ENCODE data around the gene TDRD10.

The TDRD10 gene

DNA sequence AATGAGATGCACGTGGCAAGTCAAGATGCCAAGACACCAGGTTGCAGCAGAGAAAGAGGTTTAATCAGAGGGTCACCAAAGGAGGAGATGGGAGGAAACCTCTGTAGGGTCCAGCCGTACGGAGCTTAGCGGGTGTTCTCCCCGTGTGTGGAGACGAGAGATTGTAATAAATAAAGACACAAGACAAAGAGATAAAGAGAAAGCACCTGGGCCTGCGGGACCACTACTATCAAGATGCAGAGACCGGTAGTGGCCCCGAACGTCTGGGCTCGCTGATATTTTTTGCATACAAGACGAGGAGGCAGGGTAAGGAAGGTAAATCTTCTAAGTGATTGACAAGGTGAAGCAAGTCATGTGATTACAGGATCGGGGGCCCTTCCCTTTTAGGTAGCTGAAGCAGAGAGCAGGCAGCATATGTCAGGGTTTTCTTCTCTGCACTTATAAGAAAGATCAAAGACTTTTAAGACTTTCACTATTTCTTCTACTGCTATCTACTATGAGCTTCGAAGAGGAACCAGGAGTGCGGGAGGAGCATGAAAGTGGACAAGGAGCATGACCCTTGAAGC, 41.2 kb upstream of the TDRD10 start:
- H3K4me3 ChIP-seq (ENCODE audit: insufficient read length, low read depth) = no peak overlapping the region
- H3K9me3 ChIP-seq (ENCODE audit: insufficient read depth, low read length) = no peaks in the 10 kb centered on the region
- TF ChIP-seq ZNF274 (IDR thresholded peaks at IDR 0.05; ENCODE audit: low read depth, low read length) (no peak), YY1 (IDR thresholded peaks at IDR 0.05; ENCODE audit: insufficient read depth, insufficient read length) (no peak), SUZ12 (IDR thresholded peaks at IDR 0.05; ENCODE audit: extremely low read depth, insufficient read depth, insufficient read length) (no peak)
- H3K4me1 ChIP-seq (ENCODE audit: insufficient read depth, insufficient read length) = peaks cover 3% of the 10 kb centered on the region
- H3K9ac ChIP-seq (ENCODE audit: insufficient read length, low read depth) = no peak overlapping the region
- DNase-seq (ENCODE audit: low read depth, low spot score) = no peak
- H3K36me3 ChIP-seq (ENCODE audit: insufficient read depth, insufficient read length, low read length) = no peaks in the 10 kb centered on the region
- no peaks in the 10 kb centered on the region for H3K27me3 ChIP-seq (ENCODE audit: insufficient read depth, insufficient read length)

DNA sequence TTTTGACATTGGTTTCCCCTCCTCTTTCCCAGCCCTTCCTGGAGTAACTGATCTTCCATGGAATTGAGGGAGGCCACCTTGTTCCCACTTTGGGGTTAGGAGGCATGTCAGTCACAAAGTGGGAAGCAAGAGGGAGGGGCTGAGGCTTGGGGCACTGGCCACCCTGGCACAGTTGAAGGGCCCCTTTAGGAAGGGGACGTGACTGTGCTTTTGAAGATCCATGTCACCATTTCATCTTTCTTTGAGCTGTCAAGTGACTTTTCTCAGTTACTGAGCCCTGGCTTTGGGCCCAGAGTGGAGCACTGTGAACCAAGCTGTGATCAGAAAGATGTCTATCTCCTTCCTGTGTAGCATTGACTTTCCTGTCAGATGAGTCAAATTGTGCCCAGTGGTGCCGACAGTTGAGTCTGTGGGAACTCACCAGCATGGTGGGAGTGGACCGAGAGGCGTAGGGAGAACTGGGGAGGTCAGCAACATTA, 38.5 kb upstream of the TDRD10 start:
- DNase-seq (ENCODE audit: low read depth, low spot score) = no peak
- Histone ChIP-seq H3K4me1 (ENCODE audit: insufficient read depth, insufficient read length) (peaks cover 5% of the 10 kb centered on the region), H3K9ac (ENCODE audit: insufficient read length, low read depth) (no peak overlapping the region), H3K27me3 (ENCODE audit: insufficient read depth, insufficient read length) (no peaks in the 10 kb centered on the region), H3K36me3 (ENCODE audit: insufficient read depth, insufficient read length, low read length) (no peaks in the 10 kb centered on the region), H3K9me3 (ENCODE audit: insufficient read depth, low read length) (no peaks in the 10 kb centered on the region), H3K4me3 (ENCODE audit: insufficient read length, low read depth) (no peak overlapping the region)
- TF ChIP-seq ZNF274 (IDR thresholded peaks at IDR 0.05; ENCODE audit: low read depth, low read length) (no peak), SUZ12 (IDR thresholded peaks at IDR 0.05; ENCODE audit: extremely low read depth, insufficient read depth, insufficient read length) (no peak), YY1 (IDR thresholded peaks at IDR 0.05; ENCODE audit: insufficient read depth, insufficient read length) (no peak)

DNA sequence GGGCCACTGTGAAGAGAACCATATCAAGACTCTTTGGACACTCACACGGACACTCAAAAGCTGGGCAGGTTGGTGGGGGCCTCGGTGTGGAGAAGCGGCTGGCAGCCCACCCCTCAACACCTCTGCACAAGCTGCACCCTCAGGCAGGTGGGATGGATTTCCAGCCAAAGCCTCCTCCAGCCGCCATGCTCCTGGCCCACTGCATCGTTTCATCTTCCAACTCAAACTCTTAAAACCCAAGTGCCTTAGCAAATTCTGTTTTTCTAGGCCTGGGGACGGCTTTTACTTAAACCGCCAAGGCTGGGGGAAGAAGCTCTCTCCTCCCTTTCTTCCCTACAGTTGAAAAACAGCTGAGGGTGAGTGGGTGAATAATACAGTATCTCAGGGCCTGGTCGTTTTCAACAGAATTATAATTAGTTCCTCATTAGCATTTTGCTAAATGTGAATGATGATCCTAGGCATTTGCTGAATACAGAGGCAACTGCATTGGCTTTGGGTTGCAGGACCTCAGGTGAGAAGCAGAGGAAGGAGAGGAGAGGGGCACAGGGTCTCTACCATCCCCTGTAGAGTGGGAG, 36.3 kb upstream of the TDRD10 start:
- Histone ChIP-seq H3K27me3 (ENCODE audit: insufficient read depth, insufficient read length) (no peaks in the 10 kb centered on the region), H3K9ac (ENCODE audit: insufficient read length, low read depth) (no peak overlapping the region), H3K4me3 (ENCODE audit: insufficient read length, low read depth) (no peak overlapping the region), H3K4me1 (ENCODE audit: insufficient read depth, insufficient read length) (peaks cover 9% of the 10 kb centered on the region), H3K36me3 (ENCODE audit: insufficient read depth, insufficient read length, low read length) (no peaks in the 10 kb centered on the region), H3K9me3 (ENCODE audit: insufficient read depth, low read length) (no peaks in the 10 kb centered on the region)
- no peak for TF ChIP-seq SUZ12 (IDR thresholded peaks at IDR 0.05; ENCODE audit: extremely low read depth, insufficient read depth, insufficient read length)
- TF ChIP-seq YY1 (IDR thresholded peaks at IDR 0.05; ENCODE audit: insufficient read depth, insufficient read length) = no peak
- TF ChIP-seq ZNF274 (IDR thresholded peaks at IDR 0.05; ENCODE audit: low read depth, low read length) = no peak
- no peak for DNase-seq (ENCODE audit: low read depth, low spot score)

DNA sequence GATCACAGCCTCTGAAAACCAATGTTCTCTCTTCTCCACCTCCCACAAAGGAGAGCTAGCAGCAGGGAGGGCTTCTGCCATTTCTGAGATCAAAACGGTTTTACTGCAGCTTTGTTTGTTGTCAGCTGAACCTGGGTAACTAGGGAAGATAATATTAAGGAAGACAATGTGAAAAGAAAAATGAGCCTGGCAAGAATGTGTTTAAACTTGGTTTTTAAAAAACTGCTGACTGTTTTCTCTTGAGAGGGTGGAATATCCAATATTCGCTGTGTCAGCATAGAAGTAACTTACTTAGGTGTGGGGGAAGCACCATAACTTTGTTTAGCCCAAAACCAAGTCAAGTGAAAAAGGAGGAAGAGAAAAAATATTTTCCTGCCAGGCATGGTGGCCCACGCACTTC, 35.8 kb upstream of the TDRD10 start:
- TF ChIP-seq SUZ12 (IDR thresholded peaks at IDR 0.05; ENCODE audit: extremely low read depth, insufficient read depth, insufficient read length) (no peak), YY1 (IDR thresholded peaks at IDR 0.05; ENCODE audit: insufficient read depth, insufficient read length) (no peak), ZNF274 (IDR thresholded peaks at IDR 0.05; ENCODE audit: low read depth, low read length) (no peak)
- Histone ChIP-seq H3K9me3 (ENCODE audit: insufficient read depth, low read length) (no peaks in the 10 kb centered on the region), H3K4me1 (ENCODE audit: insufficient read depth, insufficient read length) (peaks cover 9% of the 10 kb centered on the region), H3K9ac (ENCODE audit: insufficient read length, low read depth) (no peak overlapping the region), H3K4me3 (ENCODE audit: insufficient read length, low read depth) (no peak overlapping the region), H3K27me3 (ENCODE audit: insufficient read depth, insufficient read length) (no peaks in the 10 kb centered on the region), H3K36me3 (ENCODE audit: insufficient read depth, insufficient read length, low read length) (no peaks in the 10 kb centered on the region)
- DNase-seq (ENCODE audit: low read depth, low spot score) = no peak

DNA sequence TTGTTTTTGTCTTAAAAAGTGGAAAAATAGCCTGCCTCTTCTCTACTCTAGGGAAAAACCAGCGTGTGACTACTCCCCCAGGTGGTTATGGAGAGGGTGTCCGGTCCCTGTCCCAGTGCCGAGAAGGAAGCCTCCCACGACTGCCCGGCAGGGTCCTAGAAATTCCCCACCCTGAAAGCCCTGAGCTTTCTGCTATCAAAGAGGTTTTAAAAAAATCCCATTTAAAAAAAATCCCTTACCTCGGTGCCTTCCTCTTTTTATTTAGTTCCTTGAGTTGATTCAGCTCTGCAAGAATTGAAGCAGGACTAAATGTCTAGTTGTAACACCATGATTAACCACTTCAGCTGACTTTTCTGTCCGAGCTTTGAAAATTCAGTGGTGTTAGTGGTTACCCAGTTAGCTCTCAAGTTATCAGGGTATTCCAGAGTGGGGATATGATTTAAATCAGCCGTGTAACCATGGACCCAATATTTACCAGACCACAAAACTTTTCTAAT, 35.0 kb upstream of the TDRD10 start:
- H3K4me3 ChIP-seq (ENCODE audit: insufficient read length, low read depth) = no peak overlapping the region
- no peak for DNase-seq (ENCODE audit: low read depth, low spot score)
- H3K4me1 ChIP-seq (ENCODE audit: insufficient read depth, insufficient read length) = peaks cover 9% of the 10 kb centered on the region
- TF ChIP-seq YY1 (IDR thresholded peaks at IDR 0.05; ENCODE audit: insufficient read depth, insufficient read length) (no peak), ZNF274 (IDR thresholded peaks at IDR 0.05; ENCODE audit: low read depth, low read length) (no peak)
- no peak overlapping the region for H3K9ac ChIP-seq (ENCODE audit: insufficient read length, low read depth)
- no peaks in the 10 kb centered on the region for H3K9me3 ChIP-seq (ENCODE audit: insufficient read depth, low read length)
- H3K36me3 ChIP-seq (ENCODE audit: insufficient read depth, insufficient read length, low read length) = no peaks in the 10 kb centered on the region
- no peaks in the 10 kb centered on the region for H3K27me3 ChIP-seq (ENCODE audit: insufficient read depth, insufficient read length)

DNA sequence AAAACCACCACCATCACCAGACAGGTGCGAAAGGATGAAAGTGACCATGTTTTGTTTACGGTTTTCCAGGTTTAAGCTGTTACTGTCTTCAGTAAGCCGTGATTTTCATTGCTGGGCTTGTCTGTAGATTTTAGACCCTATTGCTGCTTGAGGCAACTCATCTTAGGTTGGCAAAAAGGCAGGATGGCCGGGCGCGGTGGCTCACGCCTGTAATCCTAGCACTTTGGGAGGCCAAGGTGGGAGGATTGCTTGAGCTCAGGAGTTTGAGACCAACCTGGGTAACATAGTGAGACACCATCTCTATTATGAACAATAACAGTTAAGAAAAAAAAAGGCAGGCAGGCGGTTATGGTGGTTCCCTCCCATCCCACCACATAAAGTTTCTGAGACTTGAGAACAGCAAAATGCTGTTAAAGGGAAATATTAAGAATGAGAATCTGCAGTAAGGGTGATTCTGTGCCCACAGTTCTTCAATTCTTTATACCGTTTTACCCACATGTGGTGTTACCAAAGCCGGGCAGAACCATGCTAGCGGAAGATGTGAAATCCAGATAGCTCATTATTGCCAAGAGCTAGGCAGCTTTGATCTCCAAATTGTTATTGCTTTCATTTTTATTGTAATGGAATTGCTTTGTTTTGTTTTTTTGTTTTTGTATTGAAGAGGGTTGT, 34.5 kb upstream of the TDRD10 start:
- peaks cover 9% of the 10 kb centered on the region for H3K4me1 ChIP-seq (ENCODE audit: insufficient read depth, insufficient read length)
- no peaks in the 10 kb centered on the region for H3K27me3 ChIP-seq (ENCODE audit: insufficient read depth, insufficient read length)
- H3K9me3 ChIP-seq (ENCODE audit: insufficient read depth, low read length) = no peaks in the 10 kb centered on the region
- H3K9ac ChIP-seq (ENCODE audit: insufficient read length, low read depth) = no peak overlapping the region
- H3K36me3 ChIP-seq (ENCODE audit: insufficient read depth, insufficient read length, low read length) = no peaks in the 10 kb centered on the region
- no peak overlapping the region for H3K4me3 ChIP-seq (ENCODE audit: insufficient read length, low read depth)
- DNase-seq (ENCODE audit: low read depth, low spot score) = no peak
- TF ChIP-seq YY1 (IDR thresholded peaks at IDR 0.05; ENCODE audit: insufficient read depth, insufficient read length) (no peak), SUZ12 (IDR thresholded peaks at IDR 0.05; ENCODE audit: extremely low read depth, insufficient read depth, insufficient read length) (no peak), ZNF274 (IDR thresholded peaks at IDR 0.05; ENCODE audit: low read depth, low read length) (no peak)

DNA sequence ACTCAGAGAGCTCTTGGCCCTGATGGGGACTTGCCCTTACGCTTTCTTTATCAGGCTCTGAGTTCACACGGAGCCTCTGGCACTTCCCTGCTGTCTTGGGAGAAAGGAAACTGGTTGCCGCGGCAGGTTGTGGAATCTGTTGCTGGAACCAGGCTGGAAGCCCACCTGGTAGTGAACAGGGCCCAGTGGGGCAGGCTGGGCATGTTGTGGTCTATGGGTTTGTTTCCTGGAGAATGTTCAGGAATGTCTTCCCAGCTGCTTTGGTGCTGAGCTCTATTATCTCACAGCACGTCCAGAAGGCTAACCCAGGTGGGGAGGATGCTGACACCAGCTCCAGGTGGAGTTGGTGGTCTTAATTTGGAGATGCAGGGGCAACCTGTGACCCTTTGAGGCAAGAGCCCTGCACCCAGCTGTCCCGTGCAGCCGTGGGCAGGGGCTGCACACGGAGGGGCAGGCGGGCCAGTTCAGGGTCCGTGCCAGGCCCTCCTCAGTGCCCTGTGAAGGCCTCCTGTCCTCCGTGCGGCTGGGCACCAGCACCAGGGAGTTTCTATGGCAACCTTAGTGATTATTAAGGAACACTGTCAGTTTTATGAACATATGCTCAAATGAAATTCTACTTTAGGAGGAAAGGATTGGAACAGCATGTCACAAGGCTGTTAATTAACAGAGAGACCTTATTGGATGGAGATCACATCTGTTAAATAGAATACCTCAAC, 33.3 kb upstream of the TDRD10 start:
- no peaks in the 10 kb centered on the region for H3K27me3 ChIP-seq (ENCODE audit: insufficient read depth, insufficient read length)
- H3K4me3 ChIP-seq (ENCODE audit: insufficient read length, low read depth) = no peak overlapping the region
- H3K36me3 ChIP-seq (ENCODE audit: insufficient read depth, insufficient read length, low read length) = no peaks in the 10 kb centered on the region
- peaks cover 9% of the 10 kb centered on the region for H3K4me1 ChIP-seq (ENCODE audit: insufficient read depth, insufficient read length)
- H3K9ac ChIP-seq (ENCODE audit: insufficient read length, low read depth) = no peak overlapping the region
- TF ChIP-seq SUZ12 (IDR thresholded peaks at IDR 0.05; ENCODE audit: extremely low read depth, insufficient read depth, insufficient read length) (no peak), YY1 (IDR thresholded peaks at IDR 0.05; ENCODE audit: insufficient read depth, insufficient read length) (no peak), ZNF274 (IDR thresholded peaks at IDR 0.05; ENCODE audit: low read depth, low read length) (no peak)
- DNase-seq (ENCODE audit: low read depth, low spot score) = no peak
- no peaks in the 10 kb centered on the region for H3K9me3 ChIP-seq (ENCODE audit: insufficient read depth, low read length)
